Neural cell (in vitro differentiated cells): Measurements from ENCODE around the gene S1PR3. TPM values are rescaled to one million over a fixed set of nuclear protein-coding genes. Genes with fewer than 3 reads are reported as not detected.

Experiments used
- H2AFZ ChIP-seq: fragments of 200-600, 300-800 bp; sonication (generic), shearing (Covaris generic); 2 replicates; pipeline ENCODE4 v1.6.0; 2014; ENCODE audit warnings: low read depth, mild to moderate bottlenecking, antibody characterized with exemption, low read length, moderate library complexity
- H3F3A ChIP-seq: fragments of 200-600 bp; shearing (Covaris generic); 2 replicates; pipeline ENCODE4 v1.6.1; 2016; ENCODE audit warnings: mild to moderate bottlenecking, moderate library complexity, mixed read lengths, antibody characterized with exemption, low read length; ENCODE audit not compliant: insufficient read depth, poor library complexity, severe bottlenecking
- H3K27ac ChIP-seq: fragments of 200-600, 300-800 bp; sonication (generic), shearing (Covaris generic); 2 replicates; pipeline ENCODE4 v1.5.1; 2014; ENCODE audit warnings: mild to moderate bottlenecking, low read length, moderate library complexity
- H3K27me3 ChIP-seq: fragments of 300-800, 200-600 bp; sonication (generic), shearing (Covaris generic); 2 replicates; pipeline ENCODE4 v1.6.0; 2014; ENCODE audit warnings: mild to moderate bottlenecking, low read depth, low read length, moderate library complexity; ENCODE audit not compliant: insufficient read depth
- H3K36me3 ChIP-seq: fragments of 300-800, 200-600 bp; sonication (generic), shearing (Covaris generic); 2 replicates; pipeline ENCODE4 v1.5.1; 2014; ENCODE audit warnings: mild to moderate bottlenecking, antibody characterized with exemption, low read length, moderate library complexity; ENCODE audit not compliant: insufficient read depth
- H3K4me2 ChIP-seq: fragments of 300-800, 200-600 bp; sonication (generic), shearing (Covaris generic); 2 replicates; pipeline ENCODE4 v1.6.0; 2014; ENCODE audit warnings: mild to moderate bottlenecking, low read length
- H3K4me3 ChIP-seq: fragments of 300-800, 200-600 bp; sonication (generic), shearing (Covaris generic); 2 replicates; pipeline ENCODE4 v1.5.1; 2014; ENCODE audit warnings: mild to moderate bottlenecking, low read length, moderate library complexity
- H3K79me2 ChIP-seq: fragments of 200-600 bp; shearing (Covaris generic); replicated peaks from 2 replicates; pipeline ENCODE4 v1.6.0; 2014; ENCODE audit warnings: mild to moderate bottlenecking, low read length, moderate library complexity; ENCODE audit not compliant: insufficient read depth
- H3K9ac ChIP-seq: fragments of 300-800, 200-600 bp; sonication (generic), shearing (Covaris generic); 2 replicates; pipeline ENCODE4 v1.6.1; 2016; ENCODE audit warnings: mild to moderate bottlenecking, low read length, mixed read lengths
- H3K9me2 ChIP-seq: fragments of 200-600 bp; shearing (Covaris generic); 2 replicates; pipeline ENCODE4 v1.6.1; 2016; ENCODE audit warnings: mild to moderate bottlenecking, low read length, mixed read lengths; ENCODE audit not compliant: insufficient read depth
- H3K9me3 ChIP-seq: fragments of 200-600, 300-800 bp; sonication (generic), shearing (Covaris generic); 2 replicates; pipeline ENCODE4 v1.6.1; 2016; ENCODE audit warnings: mild to moderate bottlenecking, mixed run types, low read length, moderate library complexity, mixed read lengths
- H4K20me1 ChIP-seq: fragments of 200-600 bp; shearing (Covaris generic); 2 replicates; pipeline ENCODE4 v1.6.1; 2016; ENCODE audit warnings: mild to moderate bottlenecking, mixed run types; ENCODE audit not compliant: insufficient read depth
- EP300 ChIP-seq: fragments of 450-650 bp; conservative IDR thresholded peaks from 2 replicates; pipeline ENCODE4 v1.6.1; 2014; ENCODE audit warnings: antibody characterized with exemption, mild to moderate bottlenecking, moderate library complexity; ENCODE audit not compliant: poor library complexity, severe bottlenecking
- EZH2 ChIP-seq: fragments of 200-600, 300-800 bp; shearing (Covaris generic), sonication (generic); IDR thresholded peaks from 2 replicates; pipeline ENCODE4 v1.6.1; 2014; ENCODE audit warnings: antibody characterized with exemption, low read length, borderline replicate concordance, mild to moderate bottlenecking; ENCODE audit not compliant: insufficient read depth, poor library complexity, severe bottlenecking
- MXI1 ChIP-seq: fragments of 450-650 bp; conservative IDR thresholded peaks from 2 replicates; pipeline ENCODE4 v1.6.1; 2014; ENCODE audit warnings: antibody characterized with exemption, mild to moderate bottlenecking; ENCODE audit not compliant: poor library complexity, severe bottlenecking
- POLR2AphosphoS5 ChIP-seq: IDR thresholded peaks from 2 replicates; pipeline ENCODE4 v1.6.1; 2012
- RAD21 ChIP-seq: fragments of 450-650 bp; conservative IDR thresholded peaks from 2 replicates; pipeline ENCODE4 v1.6.1; 2014; ENCODE audit warnings: antibody characterized with exemption, mild to moderate bottlenecking, moderate library complexity
- REST ChIP-seq: IDR thresholded peaks from 2 replicates; pipeline ENCODE4 v1.6.1; 2012; ENCODE audit warnings: borderline replicate concordance
- SMC3 ChIP-seq: fragments of 450-650 bp; conservative IDR thresholded peaks from 2 replicates; pipeline ENCODE4 v1.6.1; 2014; ENCODE audit warnings: antibody characterized with exemption, mild to moderate bottlenecking, moderate library complexity; ENCODE audit not compliant: poor library complexity
- TAF1 ChIP-seq: IDR thresholded peaks from 2 replicates; pipeline ENCODE4 v1.6.1; 2012; ENCODE audit warnings: low read depth
- polyA plus RNA-seq: library from polyadenylated mRNA; depleted of rRNA; stranded (reverse); fragments of >200 nt; gene quantifications from 2 replicates; pipeline ENCODE4 v1.2.3, GENCODE V29; 2014
- TF ChIP-seq, protein P1 (sequence below): fragments of 450-650 bp; IDR thresholded peaks from 2 replicates; pipeline ENCODE4 v1.5.1; 2014; ENCODE audit warnings: antibody characterized with exemption, mild to moderate bottlenecking, moderate library complexity; ENCODE audit not compliant: poor library complexity, severe bottlenecking

S1PR3 gene
- polyA plus RNA-seq, 1 donor from 2014 or later, result 0.12 TPM

DNA sequence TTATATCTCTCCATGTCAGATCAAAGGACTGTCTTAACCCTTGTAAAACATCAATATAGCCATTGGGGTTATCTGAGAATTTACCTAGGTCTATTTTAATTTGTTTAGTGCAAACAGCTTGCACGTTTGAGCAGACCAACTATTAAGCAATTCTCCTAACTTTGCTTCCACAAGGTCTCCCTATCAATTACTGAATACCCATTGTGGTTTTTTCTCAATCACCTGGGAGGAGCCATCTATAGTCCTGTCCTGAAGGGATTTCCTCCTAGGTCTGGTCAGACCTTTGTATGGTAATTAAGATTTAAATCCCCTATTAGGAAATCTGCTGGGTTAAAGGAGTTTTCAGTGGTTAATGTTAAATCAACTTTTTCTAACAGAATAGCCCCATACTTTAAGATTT is 48.9 kb upstream of the S1PR3 start:
- H3K27ac ChIP-seq, result no peak overlapping the region

GRCh38 chr9:88945636-88946333 is 45.5 kb upstream of the S1PR3 start:
- no peaks in the 10 kb centered on the region for H3K9me3 ChIP-seq
- no peak overlapping the region for H2AFZ ChIP-seq
- H3K27ac ChIP-seq, result no peak overlapping the region
- no peak for TF ChIP-seq REST
- TF ChIP-seq EZH2, result no peak
- TF ChIP-seq, protein P1, sequence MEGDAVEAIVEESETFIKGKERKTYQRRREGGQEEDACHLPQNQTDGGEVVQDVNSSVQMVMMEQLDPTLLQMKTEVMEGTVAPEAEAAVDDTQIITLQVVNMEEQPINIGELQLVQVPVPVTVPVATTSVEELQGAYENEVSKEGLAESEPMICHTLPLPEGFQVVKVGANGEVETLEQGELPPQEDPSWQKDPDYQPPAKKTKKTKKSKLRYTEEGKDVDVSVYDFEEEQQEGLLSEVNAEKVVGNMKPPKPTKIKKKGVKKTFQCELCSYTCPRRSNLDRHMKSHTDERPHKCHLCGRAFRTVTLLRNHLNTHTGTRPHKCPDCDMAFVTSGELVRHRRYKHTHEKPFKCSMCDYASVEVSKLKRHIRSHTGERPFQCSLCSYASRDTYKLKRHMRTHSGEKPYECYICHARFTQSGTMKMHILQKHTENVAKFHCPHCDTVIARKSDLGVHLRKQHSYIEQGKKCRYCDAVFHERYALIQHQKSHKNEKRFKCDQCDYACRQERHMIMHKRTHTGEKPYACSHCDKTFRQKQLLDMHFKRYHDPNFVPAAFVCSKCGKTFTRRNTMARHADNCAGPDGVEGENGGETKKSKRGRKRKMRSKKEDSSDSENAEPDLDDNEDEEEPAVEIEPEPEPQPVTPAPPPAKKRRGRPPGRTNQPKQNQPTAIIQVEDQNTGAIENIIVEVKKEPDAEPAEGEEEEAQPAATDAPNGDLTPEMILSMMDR, result no peak
- TF ChIP-seq RAD21, result no peak
- no peak for TF ChIP-seq SMC3
- no peak for TF ChIP-seq EP300
- no peaks in the 10 kb centered on the region for H3F3A ChIP-seq
- H3K4me3 ChIP-seq, result no peak overlapping the region
- H4K20me1 ChIP-seq, result no peaks in the 10 kb centered on the region
- no peak overlapping the region for H3K9ac ChIP-seq
- H3K4me2 ChIP-seq, result no peak overlapping the region
- H3K27me3 ChIP-seq, result no peaks in the 10 kb centered on the region
- no peaks in the 10 kb centered on the region for H3K9me2 ChIP-seq
- no peaks in the 10 kb centered on the region for H3K36me3 ChIP-seq
- H3K79me2 ChIP-seq, result no peaks in the 10 kb centered on the region

More for the DNA sequence above, 48.9 kb upstream of the S1PR3 start:
- TF ChIP-seq, protein P1, result no peak
- no peak for TF ChIP-seq TAF1
- no peak for TF ChIP-seq EZH2
- TF ChIP-seq SMC3, result no peak
- no peak for TF ChIP-seq EP300
- no peak for TF ChIP-seq RAD21
- TF ChIP-seq REST, result no peak
- no peak for TF ChIP-seq POLR2AphosphoS5
- TF ChIP-seq MXI1, result no peak
- H3K4me2 ChIP-seq, result no peak overlapping the region
- H3K9me2 ChIP-seq, result no peaks in the 10 kb centered on the region
- H3K9ac ChIP-seq, result no peak overlapping the region
- no peaks in the 10 kb centered on the region for H3K9me3 ChIP-seq
- no peaks in the 10 kb centered on the region for H3K36me3 ChIP-seq
- H4K20me1 ChIP-seq, result no peaks in the 10 kb centered on the region
- no peak overlapping the region for H2AFZ ChIP-seq
- no peaks in the 10 kb centered on the region for H3F3A ChIP-seq
- no peaks in the 10 kb centered on the region for H3K27me3 ChIP-seq
- no peak overlapping the region for H3K4me3 ChIP-seq
- no peaks in the 10 kb centered on the region for H3K79me2 ChIP-seq
